ENCODE results near the gene ANKRD34A. TPM values are rescaled to one million over a fixed set of nuclear protein-coding genes. Genes with fewer than 3 reads are reported as not detected.

The ANKRD34A gene
- total and polyA plus RNA-seq, 10 donors = 0.57 to 3.1 (median 1.1) TPM

- no peak for DNase-seq
- WGBS, 5 donors = 82 to 90% (median 87%) methylated on average over 5 of the region's 5 CpGs
- intact Hi-C loops (cut with DNase I; ENCODE audit: low total_unique reads) = loop anchor here (5.0 kb wide), 1 partner anchor 35 kb away; no protein-coding TSS in a partner anchor
- TF ChIP-seq POLR2AphosphoS5 (IDR thresholded peaks at IDR 0.05) (no peak), POLR2A (IDR thresholded peaks at IDR 0.05) (no peak), CTCF (IDR thresholded peaks at IDR 0.05 in 8 of 11, conservative IDR thresholded peaks at IDR 0.05 in 3 of 11) (no peak)
- Histone ChIP-seq H3K36me3 (peaks cover 0 to 14% (median 0%) of the 10 kb centered on the region in 6 donors), H3K9me3 (no peaks in the 10 kb centered on the region), H3K27ac (peak overlapping the region; percentile 30 to 100 (median 98)), H3K4me3 (no peak overlapping the region), H3K4me1 (peaks cover 45 to 59% (median 54%) of the 10 kb centered on the region in 6 donors), H3K27me3 (replicated peaks in 1 of 7) (no peaks in the 10 kb centered on the region)
Measured at GRCh38 chr1:145977016-145977415, 12.6 kb upstream of the ANKRD34A start.

- TF ChIP-seq POLR2AphosphoS5 (IDR thresholded peaks at IDR 0.05) (no peak), POLR2A (IDR thresholded peaks at IDR 0.05) (no peak), CTCF (IDR thresholded peaks at IDR 0.05 in 8 of 11, conservative IDR thresholded peaks at IDR 0.05 in 3 of 11) (no peak)
- H3K27ac ChIP-seq = peak overlapping the region in 4 of 8 donors; percentile 11 to 43 (median 26)
- no peak for DNase-seq
- intact Hi-C loops (cut with DNase I; ENCODE audit: low total_unique reads) = loop anchor here (5.0 kb wide), 1 partner anchor 37 kb away; no protein-coding TSS in a partner anchor
- 77 to 97% (median 90%) methylated on average over 4 of the region's 4 CpGs for WGBS, 5 donors
- peaks cover 0 to 14% (median 0%) of the 10 kb centered on the region in 6 donors for H3K36me3 ChIP-seq
- H3K27me3 ChIP-seq (replicated peaks in 1 of 7) = no peaks in the 10 kb centered on the region
- no peak overlapping the region for H3K4me3 ChIP-seq
- H3K9me3 ChIP-seq = no peaks in the 10 kb centered on the region
- peaks cover 27 to 41% (median 36%) of the 10 kb centered on the region in 6 donors for H3K4me1 ChIP-seq
Measured at GRCh38 chr1:145975216-145975615, 10.8 kb upstream of the ANKRD34A start.

DNA sequence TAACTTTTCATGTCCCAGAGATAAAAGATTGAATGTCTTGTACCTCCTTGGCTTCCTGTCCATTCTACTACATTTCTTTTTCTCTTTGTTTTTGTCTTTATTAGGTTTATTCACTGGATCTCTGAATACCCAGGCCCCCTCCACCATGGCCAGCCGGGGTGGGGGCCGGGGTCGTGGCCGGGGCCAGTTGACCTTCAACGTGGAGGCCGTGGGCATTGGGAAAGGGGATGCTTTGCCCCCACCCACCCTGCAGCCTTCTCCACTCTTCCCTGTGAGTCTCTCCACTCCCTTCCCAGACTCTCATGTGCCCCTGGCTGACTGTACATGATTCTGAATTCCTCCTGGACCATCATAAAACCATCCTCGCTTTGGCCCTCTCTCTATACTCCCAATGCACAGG is 10.3 kb upstream of the ANKRD34A start:
- Histone ChIP-seq H3K9me3 (no peaks in the 10 kb centered on the region), H3K4me3 (no peak overlapping the region), H3K36me3 (peaks cover 0 to 14% (median 0%) of the 10 kb centered on the region in 6 donors), H3K27ac (peak overlapping the region in 4 of 8 donors; percentile 11 to 43 (median 26)), H3K4me1 (peaks cover 22 to 36% (median 31%) of the 10 kb centered on the region in 6 donors), H3K27me3 (replicated peaks in 1 of 7) (no peaks in the 10 kb centered on the region)
- WGBS, 5 donors = 79 to 89% (median 86%) methylated on average over 7 of the region's 7 CpGs
- TF ChIP-seq POLR2AphosphoS5 (IDR thresholded peaks at IDR 0.05) (no peak), POLR2A (IDR thresholded peaks at IDR 0.05) (no peak), CTCF (IDR thresholded peaks at IDR 0.05 in 8 of 11, conservative IDR thresholded peaks at IDR 0.05 in 3 of 11) (no peak)
- intact Hi-C loops (cut with DNase I; ENCODE audit: low total_unique reads) = loop anchor here (5.0 kb wide), 1 partner anchor 38 kb away; no protein-coding TSS in a partner anchor
- DNase-seq = no peak

GRCh38 chr1:145972580-145972979 is 8.2 kb upstream of the ANKRD34A start:
- Histone ChIP-seq H3K4me1 (peaks cover 6 to 23% (median 11%) of the 10 kb centered on the region in 6 donors), H3K27me3 (replicated peaks in 1 of 7) (no peaks in the 10 kb centered on the region), H3K27ac (no peak overlapping the region), H3K4me3 (no peak overlapping the region), H3K36me3 (peaks cover 0 to 14% (median 0%) of the 10 kb centered on the region in 6 donors), H3K9me3 (peaks cover 0 to 2% (median under 1%) of the 10 kb centered on the region in 8 donors)
- DNase-seq = no peak
- 68 to 87% (median 79%) methylated on average over 7 of the region's 7 CpGs for whole genome bisulfite sequencing, 5 donors
- intact Hi-C loops (cut with DNase I; ENCODE audit: low total_unique reads) = no loop called here
- no peak for TF ChIP-seq POLR2AphosphoS5 (IDR thresholded peaks at IDR 0.05)
- TF ChIP-seq CTCF (IDR thresholded peaks at IDR 0.05 in 8 of 11, conservative IDR thresholded peaks at IDR 0.05 in 3 of 11) = no peak
- no peak for TF ChIP-seq POLR2A (IDR thresholded peaks at IDR 0.05)
